Motor neuron (in vitro differentiated cells): ENCODE data around the gene ARHGAP26. TPM values are rescaled to one million over a fixed set of nuclear protein-coding genes. Genes with fewer than 3 reads are reported as not detected.

Experiments used
- ATAC-seq, 8 experiments: fragments of 200-7000 bp; cut with Tn5 transposase; replicated peaks in 6 of 8; 2 replicates each; pipeline ENCODE4 v1.8.0; 2021; ENCODE audit warnings: mild to moderate bottlenecking in 8 of 8, moderate library complexity in 8 of 8
- H3K27ac ChIP-seq, 2 donors: fragments of 250-450 bp; sonication (Bioruptor Pico); 2 replicates each; pipeline ENCODE4 v1.9.0; 2021; ENCODE audit warnings: antibody characterized with exemption in 2 of 2, mild to moderate bottlenecking in 2 of 2, moderate library complexity in 1 of 2
- H3K4me1 ChIP-seq, 2 donors: fragments of 250-450 bp; sonication (Bioruptor Pico); replicated peaks in 1 of 2; 2 replicates each; pipeline ENCODE4 v1.6.1; 2021; ENCODE audit warnings: antibody characterized with exemption in 2 of 2, mild to moderate bottlenecking in 2 of 2, moderate library complexity in 1 of 2
- H3K4me3 ChIP-seq, 5 donors: fragments of 250-450 bp; sonication (Bioruptor Pico); 2 replicates each; pipeline ENCODE4 v1.9.0; 2021; ENCODE audit warnings: antibody characterized with exemption in 5 of 5, mild to moderate bottlenecking in 5 of 5, moderate library complexity in 4 of 5
- WGBS, 10 experiments: fragments of 450-650 bp; shearing (Covaris generic); methylation state at CpG; one replicate each; pipeline ENCODE4 v1.0.0; 2022; 5-methylcytosine and 5-hydroxymethylcytosine counted together
- in situ Hi-C, 9 experiments: fragments of 400-800 bp; cut with MboI; loops; one replicate each; pipeline ENCODE4 v1.15.0; 2021; ENCODE audit warnings: low sequenced_read_pairs in 9 of 9, low pct_unique_long_range_greater_than_20kb in 2 of 9; ENCODE audit not compliant: unreplicated experiment in 9 of 9
- total RNA-seq, 8 experiments: library from RNA; unstranded; fragments of 300-600 nt; gene quantifications; 2 replicates each; pipeline versions ENCODE4 v1.2.3 to v1.2.4, GENCODE V29; 2022

Gene ARHGAP26
- total RNA-seq, 8 experiments from 2014 or later, result 1.3 to 14.2 (median 7.0) TPM

GRCh38 chr5:142811866-142812557 is 41.8 kb downstream of the ARHGAP26 start:
- peaks cover 0 to 6% of the 10 kb centered on the region in 2 donors for H3K4me1 ChIP-seq
- no peak overlapping the region for H3K4me3 ChIP-seq
- H3K27ac ChIP-seq, result no peak overlapping the region
- WGBS, 10 experiments, result 80 to 100% (median 92%) methylated on average over 1 to 7 of the region's 10 CpGs; no CpG with 5 or more reads in 2 of the 10 experiments
- ATAC-seq, result no peak
- in situ Hi-C loops, result no loop called here

DNA sequence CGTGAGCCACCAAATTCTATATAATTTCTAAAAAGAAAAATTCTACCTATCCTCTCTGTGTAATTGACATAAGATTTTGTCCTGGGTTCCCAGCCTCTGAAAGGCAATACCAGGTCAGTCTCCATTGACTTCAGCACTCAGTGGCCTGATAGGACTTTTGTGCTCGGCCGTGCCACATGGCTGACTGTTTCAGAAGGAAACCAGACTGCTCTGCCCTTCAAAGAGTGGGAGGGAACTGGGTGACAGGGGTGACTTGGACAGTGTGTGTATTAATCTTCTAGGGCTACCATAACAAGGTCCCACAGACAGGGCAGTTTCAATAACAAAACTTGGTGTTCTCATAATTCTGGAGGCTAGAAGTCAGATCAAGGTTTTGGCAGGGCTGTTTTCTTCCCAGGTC is 43.0 kb downstream of the ARHGAP26 start:
- in situ Hi-C loops, result no loop called here
- no peaks in the 10 kb centered on the region for H3K4me1 ChIP-seq
- 40 to 92% methylated on average over 1 to 2 of the region's 3 CpGs; no CpG with 5 or more reads in 8 of the 10 experiments for WGBS, 10 experiments
- ATAC-seq, result no peak
- no peak overlapping the region for H3K27ac ChIP-seq
- no peak overlapping the region for H3K4me3 ChIP-seq

- Histone ChIP-seq H3K4me3 (no peak overlapping the region), H3K4me1 (no peaks in the 10 kb centered on the region), H3K27ac (no peak overlapping the region)
- in situ Hi-C loops, result no loop called here
- WGBS, 10 experiments, result 42 to 100% (median 94%) methylated on average over 1 to 3 of the region's 3 CpGs; no CpG with 5 or more reads in 4 of the 10 experiments
- ATAC-seq, result no peak
These were observed 43.9 kb downstream of the ARHGAP26 start for GRCh38 chr5:142814122-142814521.

- no peaks in the 10 kb centered on the region for H3K4me1 ChIP-seq
- in situ Hi-C loops, result no loop called here
- H3K4me3 ChIP-seq, result no peak overlapping the region
- H3K27ac ChIP-seq, result no peak overlapping the region
- 83 to 100% (median 100%) methylated on average over 1 to 2 of the region's 2 CpGs; no CpG with 5 or more reads in 2 of the 10 experiments for WGBS, 10 experiments
- no peak for ATAC-seq
These were observed 45.3 kb downstream of the ARHGAP26 start for GRCh38 chr5:142815469-142815868.

- in situ Hi-C loops, result no loop called here
- WGBS, 10 experiments, result 64 to 96% (median 82%) methylated on average over 2 to 6 of the region's 6 CpGs; no CpG with 5 or more reads in 2 of the 10 experiments
- ATAC-seq, result peak in 4 of 8 experiments; percentile 67 to 91 (median 74)
- H3K4me1 ChIP-seq, result no peaks in the 10 kb centered on the region
- H3K4me3 ChIP-seq, result no peak overlapping the region
- H3K27ac ChIP-seq, result no peak overlapping the region
These were observed 46.6 kb downstream of the ARHGAP26 start for GRCh38 chr5:142816531-142817430.

- in situ Hi-C loops, result no loop called here
- 57 to 100% (median 76%) methylated on average over 1 to 2 of the region's 3 CpGs; no CpG with 5 or more reads in 4 of the 10 experiments for WGBS, 10 experiments
- Histone ChIP-seq H3K4me1 (no peaks in the 10 kb centered on the region), H3K4me3 (no peak overlapping the region), H3K27ac (no peak overlapping the region)
- ATAC-seq, result no peak
These were observed 47.8 kb downstream of the ARHGAP26 start for GRCh38 chr5:142817949-142818431.

DNA sequence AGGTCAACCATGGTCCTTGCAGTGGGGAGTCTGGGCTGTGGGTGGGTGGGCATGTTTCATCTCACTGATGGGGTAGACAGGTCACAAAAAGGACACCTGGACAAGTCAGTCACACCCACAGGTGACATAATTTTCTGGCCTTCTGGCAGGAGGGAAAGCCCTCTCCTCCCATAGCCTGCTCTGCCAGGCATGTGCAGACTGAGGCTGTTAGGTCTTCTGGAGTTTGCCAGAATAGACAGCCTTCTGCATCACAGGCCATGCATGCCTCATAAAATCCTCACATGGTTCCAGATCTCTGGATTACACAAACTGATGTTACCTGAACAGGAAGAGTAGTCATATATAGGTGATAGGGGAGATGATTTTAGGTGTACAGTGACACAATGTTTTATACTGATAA is 49.1 kb downstream of the ARHGAP26 start:
- H3K4me3 ChIP-seq, result no peak overlapping the region
- in situ Hi-C loops, result no loop called here
- ATAC-seq, result no peak
- H3K4me1 ChIP-seq, result no peaks in the 10 kb centered on the region
- H3K27ac ChIP-seq, result no peak overlapping the region

GRCh38 chr5:142819825-142820224 is 49.6 kb downstream of the ARHGAP26 start:
- no peak for ATAC-seq
- H3K4me3 ChIP-seq, result no peak overlapping the region
- in situ Hi-C loops, result no loop called here
- H3K4me1 ChIP-seq, result no peaks in the 10 kb centered on the region
- H3K27ac ChIP-seq, result no peak overlapping the region
- WGBS, 10 experiments, result 10 to 100% (median 88%) methylated on average over 1 to 4 of the region's 4 CpGs; no CpG with 5 or more reads in 2 of the 10 experiments

- no peaks in the 10 kb centered on the region for H3K4me1 ChIP-seq
- no peak for ATAC-seq
- 83 to 100% (median 97%) methylated on average over 1 to 4 of the region's 5 CpGs; no CpG with 5 or more reads in 1 of the 10 experiments for WGBS, 10 experiments
- no peak overlapping the region for H3K4me3 ChIP-seq
- in situ Hi-C loops, result no loop called here
- H3K27ac ChIP-seq, result no peak overlapping the region
These were observed 50.3 kb downstream of the ARHGAP26 start for GRCh38 chr5:142820447-142820846.

- Histone ChIP-seq H3K4me3 (no peak overlapping the region), H3K27ac (no peak overlapping the region), H3K4me1 (no peaks in the 10 kb centered on the region)
- 78 to 100% (median 85%) methylated on average over 1 to 2 of the region's 2 CpGs; no CpG with 5 or more reads in 2 of the 10 experiments for WGBS, 10 experiments
- in situ Hi-C loops, result no loop called here
- no peak for ATAC-seq
These were observed 51.0 kb downstream of the ARHGAP26 start for GRCh38 chr5:142821034-142821732.

- no peak overlapping the region for H3K4me3 ChIP-seq
- WGBS, 10 experiments, result 0 to 100% (median 17%) methylated on average over 1 to 3 of the region's 3 CpGs; no CpG with 5 or more reads in 1 of the 10 experiments
- in situ Hi-C loops, result no loop called here
- no peak overlapping the region for H3K27ac ChIP-seq
- peak; percentile 26 to 92 (median 76) for ATAC-seq
- H3K4me1 ChIP-seq, result no peaks in the 10 kb centered on the region
These were observed 51.7 kb downstream of the ARHGAP26 start for GRCh38 chr5:142821733-142822487.

- H3K27ac ChIP-seq, result no peak overlapping the region
- H3K4me3 ChIP-seq, result no peak overlapping the region
- no peaks in the 10 kb centered on the region for H3K4me1 ChIP-seq
- in situ Hi-C loops, result no loop called here
- WGBS, 10 experiments, result 0 to 75% (median 53%) methylated on average over 1 to 2 of the region's 2 CpGs; no CpG with 5 or more reads in 1 of the 10 experiments
- peak in 5 of 8 experiments; percentile 16 to 90 (median 76) for ATAC-seq
These were observed 52.9 kb downstream of the ARHGAP26 start for GRCh38 chr5:142823126-142823525.
